HUDEP-2 (cell line): ENCODE measurements around the gene SFMBT1.
A peak's percentile ranks its signal among the peaks of the same experiment; 100 is the strongest.

Experiments used
- DNase-seq, 76 experiments: peaks; one replicate each; lab custom pipeline; 2025; ENCODE audit not compliant: unreplicated experiment in 76 of 76; lab: John Stamatoyannopoulos, UW

SFMBT1 gene

GRCh38 chr3:53005338-53005737 lies 40.5 kb downstream of the SFMBT1 start:
- no peak for DNase-seq

GRCh38 chr3:53003320-53003719 lies 42.6 kb downstream of the SFMBT1 start:
- no peak for DNase-seq

- no peak for DNase-seq
Measured at GRCh38 chr3:52998771-52999513, 46.9 kb downstream of the SFMBT1 start.

- no peak for DNase-seq
Measured at GRCh38 chr3:52990637-52991036, 55.2 kb downstream of the SFMBT1 start.

- DNase-seq, result peak in 1 of 76 experiments; percentile 10
Measured at GRCh38 chr3:52986938-52987337, 58.9 kb downstream of the SFMBT1 start.

- no peak for DNase-seq
Measured at GRCh38 chr3:52986049-52986448, 59.8 kb downstream of the SFMBT1 start.

- no peak for DNase-seq
Measured at GRCh38 chr3:52983828-52984227, 62.0 kb downstream of the SFMBT1 start.

GRCh38 chr3:52983336-52983807 lies 62.5 kb downstream of the SFMBT1 start:
- DNase-seq, result no peak

- no peak for DNase-seq
Measured at GRCh38 chr3:52982839-52983238, 63.0 kb downstream of the SFMBT1 start.

- DNase-seq, result no peak
Measured at GRCh38 chr3:52979190-52979983, 66.5 kb downstream of the SFMBT1 start.

- no peak for DNase-seq
Measured at GRCh38 chr3:52978109-52978754, 67.6 kb downstream of the SFMBT1 start.

GRCh38 chr3:52973806-52974205 lies 72.1 kb downstream of the SFMBT1 start:
- DNase-seq, result no peak

- no peak for DNase-seq
Measured at GRCh38 chr3:52971895-52972294, 74.0 kb downstream of the SFMBT1 start.

GRCh38 chr3:52967398-52967797 lies 78.5 kb downstream of the SFMBT1 start:
- DNase-seq, result no peak

- DNase-seq, result no peak
Measured at GRCh38 chr3:52962160-52962559, 83.7 kb downstream of the SFMBT1 start.

GRCh38 chr3:52959773-52960172 lies 86.1 kb downstream of the SFMBT1 start:
- no peak for DNase-seq

- DNase-seq, result no peak
Measured at GRCh38 chr3:52939600-52939999, 106.3 kb downstream of the SFMBT1 start.

GRCh38 chr3:52934630-52935530 lies 111.0 kb downstream of the SFMBT1 start:
- peak in 43 of 76 experiments; percentile 1 to 64 (median 24) for DNase-seq

GRCh38 chr3:52931889-52932288 lies 114.0 kb downstream of the SFMBT1 start:
- DNase-seq, result no peak

GRCh38 chr3:52931328-52931727 lies 114.5 kb downstream of the SFMBT1 start:
- no peak for DNase-seq
